K562 (cell line): ENCODE data around the gene AFF3. TPM values are rescaled to one million over a fixed set of nuclear protein-coding genes. Genes with fewer than 3 reads are reported as not detected.

Source experiments
- ATAC-seq: fragments of 200-7000 bp; cut with Tn5 transposase; 3 replicates; pipeline ENCODE4 v1.9.1; 2020; ENCODE audit warnings: moderate library complexity
- BruUV-seq: library from RNA; stranded (reverse); fragments of 400-500 nt; replicated peaks from 2 replicates; lab custom pipeline; 2021; lab: Mats Ljungman, UMichigan
- CTCF ChIA-PET: fragments of 300-600 bp; formaldehyde crosslinking; extraction: SDS; loops from one replicate; lab custom pipeline; 2021; ENCODE audit warnings: low intra/inter-chr PET ratio; lab: Yijun Ruan, JAX
- POLR2A ChIA-PET: fragments of 300-600, 350-650 bp; sonication (Branson Sonifier 250); formaldehyde crosslinking; extraction: SDS; loops from one replicate; lab custom pipeline; 2021; ENCODE audit warnings: antibody characterized with exemption, inconsistent platforms; lab: Yijun Ruan, JAX
- DNase-seq, 4 experiments: peaks; one replicate each; pipeline versions ENCODE4 v3.0.0 to v3.0.0-alpha.2; 2011 to 2018; ENCODE audit warnings: low spot score in 3 of 4, mixed read lengths in 3 of 4; ENCODE audit errors: extremely low read depth in 1 of 4
- FAIRE-seq: peaks from 2 replicates; lab custom pipeline; 2011; peaks lifted over from hg19 to GRCh38; lab: Jason Lieb, UNC
- H2AFZ ChIP-seq: 2 replicates; pipeline ENCODE4 v1.6.0; 2011; ENCODE audit warnings: low read depth, low read length, control low read depth, inconsistent platforms
- H3K27ac ChIP-seq: fragments of 200-600 bp; 3 replicates; pipeline ENCODE4 v1.8.0; 2011; ENCODE audit warnings: low read depth, mild to moderate bottlenecking, control low read depth, inconsistent platforms, low read length, moderate library complexity, mixed read lengths; ENCODE audit errors: extremely low read depth
- H3K27me3 ChIP-seq, 2 experiments: fragments of 300-600 bp in 1 of 2; 2 replicates in 1 of 2; 3 replicates in 1 of 2; pipeline versions ENCODE4 v1.6.0 to v1.8.0; 2011; ENCODE audit warnings: inconsistent platforms in 2 of 2, low read length in 2 of 2, mild to moderate bottlenecking in 1 of 2, mixed read lengths in 1 of 2, moderate library complexity in 1 of 2; ENCODE audit not compliant: control insufficient read depth in 2 of 2, insufficient read depth in 2 of 2
- H3K36me3 ChIP-seq: fragments of 300-600 bp; 3 replicates; pipeline ENCODE4 v1.8.0; 2011; ENCODE audit warnings: mild to moderate bottlenecking, low read length, inconsistent platforms; ENCODE audit not compliant: control insufficient read depth, insufficient read depth
- H3K4me1 ChIP-seq, 2 experiments: fragments of 200-600 bp in 1 of 2; replicated peaks in 1 of 2; 2 replicates in 1 of 2; 3 replicates in 1 of 2; pipeline versions ENCODE4 v1.5.1 to v1.8.0; 2011; ENCODE audit warnings: inconsistent platforms in 2 of 2, low read length in 2 of 2, mild to moderate bottlenecking in 1 of 2, mixed read lengths in 1 of 2, moderate library complexity in 1 of 2; ENCODE audit not compliant: control insufficient read depth in 2 of 2, insufficient read depth in 2 of 2
- H3K4me2 ChIP-seq: 2 replicates; pipeline ENCODE4 v1.6.1; 2011; ENCODE audit warnings: low read length, control low read depth, inconsistent platforms, mixed read lengths; ENCODE audit not compliant: insufficient read depth
- H3K4me3 ChIP-seq: fragments of 200-600 bp; sonication (generic), shearing (Covaris generic); 2 replicates; pipeline ENCODE4 v1.5.1; 2016; ENCODE audit warnings: control low read depth, inconsistent platforms
- H3K79me2 ChIP-seq: fragments of 200-600 bp; 3 replicates; pipeline ENCODE4 v1.8.0; 2011; ENCODE audit warnings: low read length, inconsistent platforms; ENCODE audit not compliant: control insufficient read depth, insufficient read depth
- H3K9ac ChIP-seq, 2 experiments: 2 replicates each; pipeline versions ENCODE4 v1.6.0 to v1.6.1; 2011; ENCODE audit warnings: low read depth in 2 of 2, low read length in 2 of 2, control low read depth in 1 of 2, inconsistent platforms in 1 of 2, mild to moderate bottlenecking in 1 of 2, mixed read lengths in 1 of 2; ENCODE audit not compliant: insufficient read depth in 1 of 2
- H3K9me1 ChIP-seq: one replicate; pipeline ENCODE4 v1.6.0; 2011; ENCODE audit warnings: inconsistent platforms, mild to moderate bottlenecking, low read length, moderate library complexity; ENCODE audit not compliant: control insufficient read depth, insufficient read depth
- H3K9me3 ChIP-seq: replicated peaks from 2 replicates; pipeline ENCODE4 v1.5.1; 2011; ENCODE audit warnings: low read depth, low read length, inconsistent platforms; ENCODE audit not compliant: control insufficient read depth, insufficient read depth
- H4K20me1 ChIP-seq: replicated peaks from 2 replicates; pipeline ENCODE4 v1.6.1; 2011; ENCODE audit warnings: low read length, inconsistent platforms, mixed read lengths; ENCODE audit not compliant: control insufficient read depth, insufficient read depth
- BACH1 ChIP-seq: fragments of 200-800 bp; sonication (Bioruptor generic); IDR thresholded peaks from 2 replicates; pipeline ENCODE4 v1.6.1; 2016; ENCODE audit warnings: missing genetic modification characterization, missing compliant biosample characterization
- CLOCK ChIP-seq: fragments of 250-450 bp; sonication (Bioruptor Pico); IDR thresholded peaks from 2 replicates; pipeline ENCODE4 v1.4.0; 2020; ENCODE audit warnings: mild to moderate bottlenecking, moderate library complexity, borderline replicate concordance
- CREB1 ChIP-seq, 2 experiments: sonication (generic) in 1 of 2; formaldehyde crosslinking in 1 of 2; IDR thresholded peaks; 2 replicates each; pipeline versions ENCODE4 v1.6.1 to v1.8.0; 2012 to 2022; ENCODE audit warnings: inconsistent platforms in 1 of 2, mild to moderate bottlenecking in 1 of 2, missing genetic modification reagents in 1 of 2, moderate library complexity in 1 of 2
- CREM ChIP-seq: IDR thresholded peaks from 2 replicates; pipeline ENCODE4 v1.6.1; 2014; ENCODE audit warnings: antibody characterized with exemption, low read depth
- CXXC5 ChIP-seq: fragments of 250-450 bp; sonication (Bioruptor Pico); IDR thresholded peaks from 2 replicates; pipeline ENCODE4 v1.8.0; 2022; ENCODE audit warnings: inconsistent platforms, mild to moderate bottlenecking, moderate library complexity
- FOSL1 ChIP-seq: fragments of 200-800 bp; sonication (Bioruptor generic); conservative IDR thresholded peaks from 2 replicates; pipeline ENCODE4 v1.6.1; 2016; ENCODE audit warnings: missing genetic modification characterization, missing compliant biosample characterization
- HES1 ChIP-seq: fragments of 450-650 bp; IDR thresholded peaks from 2 replicates; pipeline ENCODE4 v1.6.1; 2016; ENCODE audit warnings: low read depth, mild to moderate bottlenecking, moderate library complexity
- JUND ChIP-seq, 2 experiments: IDR thresholded peaks; 2 replicates in 1 of 2; 3 replicates in 1 of 2; pipeline ENCODE4 v1.6.1; 2011; ENCODE audit warnings: borderline replicate concordance in 2 of 2, low read depth in 2 of 2, low read length in 2 of 2, improper control_type of control experiment in 1 of 2, missing biosample characterization in 1 of 2, missing genetic modification characterization in 1 of 2, missing genetic modification reagents in 1 of 2
- KDM1A ChIP-seq, 2 experiments: fragments of 450-650 bp; IDR thresholded peaks; 2 replicates each; pipeline ENCODE4 v1.6.1; 2016; ENCODE audit warnings: mild to moderate bottlenecking in 2 of 2
- MBD1 ChIP-seq: fragments of 250-450 bp; sonication (Bioruptor Pico); IDR thresholded peaks from 2 replicates; pipeline ENCODE4 v1.8.0; 2022; ENCODE audit warnings: inconsistent platforms
- MEIS2 ChIP-seq: fragments of 450-650 bp; IDR thresholded peaks from 2 replicates; pipeline ENCODE4 v1.6.1; 2014; ENCODE audit warnings: mild to moderate bottlenecking; ENCODE audit not compliant: partially characterized antibody
- SIN3A ChIP-seq, 2 experiments: fragments of 150-350 bp in 1 of 2; IDR thresholded peaks; 2 replicates each; pipeline ENCODE4 v1.6.1; 2011 to 2016; ENCODE audit warnings: borderline replicate concordance in 2 of 2, low read depth in 2 of 2, low read length in 2 of 2, mild to moderate bottlenecking in 2 of 2, moderate library complexity in 2 of 2; ENCODE audit not compliant: control insufficient read depth in 1 of 2
- SOX6 ChIP-seq: fragments of 450-650 bp; IDR thresholded peaks from 2 replicates; pipeline ENCODE4 v1.6.1; 2014; ENCODE audit warnings: mild to moderate bottlenecking
- TARDBP ChIP-seq: fragments of 450-650 bp; IDR thresholded peaks from 2 replicates; pipeline ENCODE4 v1.6.1; 2016
- WGBS: fragments of 100-300 bp; shearing (Covaris generic); methylation state at CpG from one replicate; pipeline ENCODE4 v1.1.6; 2016; ENCODE audit warnings: low coverage, mixed read lengths; ENCODE audit not compliant: insufficient coverage; ENCODE audit errors: missing lambda C conversion rate; 5-methylcytosine and 5-hydroxymethylcytosine counted together
- in situ Hi-C: fragments of 300-500 bp; cut with MboI; formaldehyde crosslinking; loops from 4 replicates; pipeline ENCODE4 v1.15.0; 2018; ENCODE audit warnings: inconsistent platforms, mixed read lengths
- intact Hi-C: fragments of 100-400 bp; cut with micrococcal nuclease; formaldehyde crosslinking; loops from 2 replicates; pipeline ENCODE4 v1.14.2; 2022
- polyA plus RNA-seq, 8 experiments: library from polyadenylated mRNA; depleted of rRNA in 4 of 8; stranded (reverse) in 5 of 8; unstranded in 3 of 8; fragments of >200 nt; fragmentation: Nextera tagmentation in 2 of 8; fragmentation: Illumina TruSeq in 1 of 8; extraction: Ambion mirVana in 2 of 8; extraction: Trizol in 1 of 8; gene quantifications; 2 replicates each; pipeline versions ENCODE4 v1.2.1 to v1.2.3, GENCODE V29; 2011 to 2014; ENCODE audit warnings: inconsistent platforms in 1 of 8, missing spikeins in 1 of 8
- total RNA-seq, 7 experiments: library from RNA; depleted of rRNA in 6 of 7; stranded (reverse); fragments of >200 nt in 6 of 7; fragmentation: Illumina TruSeq in 2 of 7; extraction: Trizol in 2 of 7; gene quantifications; 2 replicates each; pipeline versions ENCODE4 v1.2.1 to v1.2.3, GENCODE V29; 2011 to 2021; ENCODE audit warnings: low replicate concordance in 1 of 7

Gene AFF3
- total and polyA plus RNA-seq, 9 of the 15 experiments (the other 6 are each of a cell fraction or from before 2014, with no cell fraction given) = 0.02 to 0.11 TPM; not detected in 7

- DNase-seq (peak in 1 of 4 experiments; percentile 25), ATAC-seq (peak; percentile 65), FAIRE-seq (no peak)
- in situ Hi-C loops (no loop called here), intact Hi-C loops (no loop called here)
- no peak overlapping the region for H3K4me3 ChIP-seq
- no peak overlapping the region for H3K4me2 ChIP-seq
- H3K27ac ChIP-seq = no peak overlapping the region
- peaks cover 7 to 11% of the 10 kb centered on the region in 2 experiments for H3K27me3 ChIP-seq
- no peak overlapping the region for H2AFZ ChIP-seq
- H4K20me1 ChIP-seq = no peaks in the 10 kb centered on the region
- H3K9me1 ChIP-seq = no peaks in the 10 kb centered on the region
- H3K36me3 ChIP-seq = no peaks in the 10 kb centered on the region
- ChIA-PET POLR2A (interaction anchor here (0.9 kb wide), 1 partner anchor 11 kb away, joined by 3 read pairs; no protein-coding TSS in a partner anchor), CTCF (no interaction called here)
- no peak overlapping the region for H3K9ac ChIP-seq
- no peaks in the 10 kb centered on the region for H3K9me3 ChIP-seq
- BruUV-seq = no TSS peak
- 12% methylated on average over 5 of the region's 5 CpGs for WGBS
- no peaks in the 10 kb centered on the region; a peak in 1 of 5 replicates for H3K4me1 ChIP-seq
- H3K79me2 ChIP-seq = no peaks in the 10 kb centered on the region
- TF ChIP-seq SOX6 (peak; percentile 93), SIN3A (IDR thresholded peaks at IDR 0.05; ENCODE audit: borderline replicate concordance in 2 of 2, control insufficient read depth in 1 of 2, low read depth in 2 of 2, low read length in 2 of 2) (no peak), CREB1 (IDR thresholded peaks at IDR 0.05) (0 out of 2 replicates have a peak, but pooled peaks have one; percentile 25), CREB1 (CRISPR knock-in tag; IDR thresholded peaks at IDR 0.05) (peak; percentile 73; the same call in 1 of the 2 replicates), MEIS2 (peak; percentile 90), CXXC5 (CRISPR knock-in tag) (peak; percentile 32), MBD1 (no peak), KDM1A (IDR thresholded peaks at IDR 0.05) (no peak), BACH1 (tag) (no peak), JUND (IDR thresholded peaks at IDR 0.05; ENCODE audit: borderline replicate concordance, low read depth, low read length) (0 out of 2 replicates have a peak, but pooled peaks have one; percentile 31), JUND (tag; IDR thresholded peaks at IDR 0.05; ENCODE audit: borderline replicate concordance, low read depth, low read length) (peak; percentile 35; the same call in 1 of the 3 replicates), FOSL1 (peak; percentile 55; the same call in 1 of the 2 replicates), TARDBP (0 out of 2 replicates have a peak, but pooled peaks have one; percentile 35), CLOCK (CRISPR knock-in tag) (no peak), CREM (peak; percentile 82), HES1 (0 out of 2 replicates have a peak, but pooled peaks have one; percentile 39)
Observed at GRCh38 chr2:99787769-99788382, 354.5 kb downstream of the AFF3 start.
